ENCODE measurements around the gene LILRA2. TPM values are rescaled to one million over a fixed set of nuclear protein-coding genes. Genes with fewer than 3 reads are reported as not detected.

LILRA2 gene
- 0.46 TPM for total RNA-seq

DNA sequence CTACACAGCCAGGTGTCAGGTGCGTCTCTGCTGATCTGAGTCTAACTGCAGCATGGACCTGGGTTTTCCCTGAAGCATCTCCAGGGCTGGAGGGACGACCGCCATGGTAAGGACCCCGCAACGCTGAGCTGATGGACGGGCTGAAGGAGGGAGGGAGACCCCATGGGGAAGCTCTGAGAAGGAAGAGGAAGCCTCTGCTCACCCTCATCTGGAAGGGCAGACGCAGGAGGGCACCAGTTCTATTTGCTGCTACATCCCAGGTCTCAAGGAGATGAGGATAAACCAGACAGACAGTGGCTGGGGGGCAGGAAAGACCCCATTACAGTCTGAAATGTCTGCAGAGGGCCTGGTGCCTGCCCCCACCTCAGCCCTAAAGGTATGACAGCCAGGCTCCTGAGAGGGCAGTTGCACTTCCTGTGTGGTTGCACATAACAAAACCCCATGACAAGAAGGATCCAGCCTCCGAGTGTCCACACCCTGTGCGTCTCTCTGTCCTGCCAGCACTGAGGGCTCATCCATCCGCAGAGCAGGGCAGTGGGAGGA is at the start of gene LILRA2:
Gene LILRA2 (plus strand): TSS at position 461 of the 543 bp plus-strand sequence. CDS start 89 bp downstream, outside the sequence.

DNA sequence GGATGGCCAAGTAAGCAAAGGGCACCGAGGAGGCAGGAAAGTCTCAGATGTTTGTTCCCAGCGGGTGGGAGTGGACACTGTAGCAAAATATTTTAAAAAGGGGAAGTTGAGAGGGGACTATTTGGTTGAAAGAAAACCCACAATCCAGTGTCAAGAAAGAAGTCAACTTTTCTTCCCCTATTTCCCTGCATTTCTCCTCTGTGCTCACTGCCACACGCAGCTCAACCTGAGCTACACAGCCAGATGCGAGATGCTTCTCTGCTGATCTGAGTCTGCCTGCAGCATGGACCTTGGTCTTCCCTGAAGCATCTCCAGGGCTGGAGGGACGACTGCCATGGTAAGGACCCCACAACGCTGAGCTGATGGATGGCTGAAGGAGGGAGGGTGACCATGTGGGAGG is 19.9 kb downstream of the LILRA2 start, which contains the start of gene LILRA1:
Gene LILRA1 (plus strand): TSS at position 188 of the 400 bp plus-strand sequence. CDS start 613 bp downstream, outside the sequence.

GRCh38 chr19:54630262-54630661 is 56.7 kb downstream of the LILRA2 start, which contains the start of gene LILRB1:
Gene LILRB1 (plus strand): TSS chr19:54630484. CDS start chr19:54631074, 590 bp downstream.

Small RNAs within 50 kb of the gene (small RNA-seq; reads per million reads assigned to genes)
- gene AC245036.2, result not detected

Other genes starting within 250 kb of the LILRA2 start
- gene LILRA4, start 234.6 kb upstream of the LILRA2 start, total RNA-seq, result 0.23 TPM
- 2.8 TPM for gene LAIR1, start 208.9 kb upstream of the LILRA2 start, total RNA-seq
- gene TTYH1, start 158.3 kb upstream of the LILRA2 start, total RNA-seq, result 191 TPM
- gene LENG8, start 124.6 kb upstream of the LILRA2 start, total RNA-seq, result 24.7 TPM
- 1.6 TPM for gene LENG9, start 110.0 kb upstream of the LILRA2 start, total RNA-seq
- gene CDC42EP5, start 100.5 kb upstream of the LILRA2 start, total RNA-seq, result 1.2 TPM
- gene LAIR2, start 71.0 kb upstream of the LILRA2 start, total RNA-seq, result not detected
- gene LILRA1, start 19.8 kb downstream of the LILRA2 start, total RNA-seq, result 0.23 TPM
- 0.46 TPM for gene LILRB1, start 56.7 kb downstream of the LILRA2 start, total RNA-seq
- gene LILRB4, start 89.2 kb downstream of the LILRA2 start, total RNA-seq, result 2.3 TPM
- gene KIR3DL3, start 150.7 kb downstream of the LILRA2 start, total RNA-seq, result not detected
- not detected for gene KIR2DL3, start 164.7 kb downstream of the LILRA2 start, total RNA-seq
- gene KIR2DL1, start 196.0 kb downstream of the LILRA2 start, total RNA-seq, result not detected
- not detected for gene KIR2DL4, start 229.8 kb downstream of the LILRA2 start, total RNA-seq
- gene KIR3DL1, start 242.7 kb downstream of the LILRA2 start, total RNA-seq, result not detected

Data from diencephalon (tissue), 1 donor.